ENCODE data around the gene OR13J1. TPM values are rescaled to one million over a fixed set of nuclear protein-coding genes. Genes with fewer than 3 reads are reported as not detected.
"Not testable (repeated sequence)": the region's sequence is repeated elsewhere in the genome, so short reads cannot be mapped to it uniquely, and the experiment has no call there.

Gene OR13J1
- total RNA-seq, 1 donor from 2014 or later: not detected

DNA sequence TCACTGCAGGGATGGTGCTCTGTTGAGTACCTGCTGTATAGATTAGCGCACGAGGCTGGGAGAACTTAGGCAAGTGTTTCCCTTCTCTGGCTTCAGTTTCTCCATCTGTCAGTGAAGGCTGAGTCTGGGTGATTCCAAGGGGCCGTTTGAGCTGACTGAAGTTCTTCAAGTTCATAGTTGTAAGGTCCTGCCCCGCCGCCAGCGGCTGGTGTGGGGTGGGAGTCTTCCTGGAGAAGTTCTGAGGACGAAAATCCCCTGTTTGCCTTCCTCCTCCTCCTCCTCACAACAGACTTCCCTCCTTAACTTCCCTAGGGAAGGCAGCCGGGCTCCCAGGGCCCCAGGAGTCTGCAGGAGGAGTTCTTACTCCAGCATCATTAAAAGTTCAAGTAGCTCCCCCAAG lies 34.1 kb upstream of the OR13J1 start:
- ATAC-seq: no peak

DNA sequence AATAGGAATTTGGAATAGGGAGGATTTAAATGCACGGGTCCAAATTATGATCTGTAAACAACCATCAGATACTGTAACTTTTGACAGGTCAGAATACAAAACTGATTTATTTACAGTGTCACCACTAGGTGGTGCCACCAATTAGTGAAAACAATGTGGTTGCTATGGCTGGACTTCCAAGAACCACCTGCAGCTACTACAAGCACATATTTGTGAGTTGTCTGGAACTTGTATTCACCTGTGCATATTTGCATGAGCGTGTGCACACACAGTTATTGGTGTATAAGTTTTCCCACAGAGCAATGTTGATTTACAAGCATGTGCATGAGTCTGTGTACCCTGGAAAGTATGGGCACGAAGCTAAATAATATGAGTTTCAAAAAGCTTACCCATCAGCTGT lies 32.8 kb upstream of the OR13J1 start:
- ATAC-seq: peak; percentile 53

DNA sequence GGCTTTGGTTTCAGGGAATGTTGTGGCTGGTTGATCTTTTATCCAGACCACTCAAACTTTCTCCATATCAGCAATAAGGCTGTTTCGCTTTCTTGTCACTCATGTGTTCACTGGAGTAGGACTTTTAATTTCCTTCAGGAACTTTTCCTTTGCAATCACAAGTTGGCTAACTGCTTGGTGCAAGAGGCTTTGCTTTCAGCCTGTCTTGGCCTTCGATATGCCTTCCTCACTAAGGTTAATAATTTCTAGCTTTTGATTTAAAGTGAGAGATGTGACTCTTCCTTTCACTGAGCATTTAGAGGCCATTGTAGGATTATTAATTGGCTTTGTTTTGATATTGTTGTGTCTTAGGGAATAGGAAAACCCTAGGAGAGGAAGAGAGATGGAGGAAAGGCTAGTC lies 28.8 kb upstream of the OR13J1 start:
- no peak for ATAC-seq

DNA sequence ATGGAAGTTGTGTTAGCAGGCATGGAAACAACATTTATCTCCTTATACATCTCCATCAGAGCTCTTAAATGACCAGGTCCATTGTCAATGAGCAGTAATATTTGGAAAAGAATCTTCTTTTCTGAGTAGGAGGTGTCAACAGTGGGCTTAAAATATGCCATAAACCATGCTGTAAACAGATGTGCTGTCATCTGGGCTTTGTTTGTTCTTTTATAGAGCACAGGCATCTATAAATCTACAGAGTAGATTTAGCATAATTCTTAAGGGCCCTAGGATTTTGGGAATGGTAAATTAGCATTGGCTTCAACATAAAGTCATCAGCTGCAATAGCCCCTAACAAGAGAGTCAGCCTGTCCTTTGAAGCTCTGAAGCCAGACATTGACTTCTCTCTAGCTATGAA lies 28.1 kb upstream of the OR13J1 start:
- no peak for ATAC-seq

DNA sequence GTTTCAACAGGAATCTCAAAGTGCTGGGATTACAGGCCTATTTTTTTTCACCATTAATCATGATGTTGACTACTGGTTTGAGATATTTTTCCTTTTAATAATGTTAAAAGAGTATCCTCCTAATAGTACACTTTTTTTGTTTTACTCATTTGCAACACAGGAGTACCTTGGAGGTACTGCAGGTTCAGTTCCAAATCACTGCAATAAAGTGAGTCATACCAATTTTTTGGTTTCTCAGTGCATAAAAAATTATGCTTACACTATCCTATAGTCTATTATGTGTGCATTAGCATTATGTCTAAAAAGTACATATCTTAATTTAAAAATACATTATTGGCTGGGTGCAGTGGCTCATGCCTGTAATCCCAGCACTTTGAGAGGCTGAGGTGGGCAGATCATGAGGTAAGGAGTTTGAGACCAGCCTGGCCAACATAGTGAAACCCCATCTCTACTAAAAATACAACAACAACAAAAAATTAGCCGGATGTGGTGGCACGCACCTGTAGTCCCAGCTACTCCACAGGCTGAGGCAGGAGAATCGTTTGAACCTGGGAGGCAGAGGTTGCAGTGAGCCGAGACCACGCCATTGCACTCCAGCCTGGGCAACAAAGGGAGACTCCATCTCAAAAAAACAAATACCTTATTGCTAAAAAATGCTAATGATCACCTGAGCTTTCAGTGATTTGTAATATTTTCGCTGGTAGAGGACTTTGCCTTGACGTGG lies 27.3 kb upstream of the OR13J1 start:
- not testable (repeated sequence) for ATAC-seq

DNA sequence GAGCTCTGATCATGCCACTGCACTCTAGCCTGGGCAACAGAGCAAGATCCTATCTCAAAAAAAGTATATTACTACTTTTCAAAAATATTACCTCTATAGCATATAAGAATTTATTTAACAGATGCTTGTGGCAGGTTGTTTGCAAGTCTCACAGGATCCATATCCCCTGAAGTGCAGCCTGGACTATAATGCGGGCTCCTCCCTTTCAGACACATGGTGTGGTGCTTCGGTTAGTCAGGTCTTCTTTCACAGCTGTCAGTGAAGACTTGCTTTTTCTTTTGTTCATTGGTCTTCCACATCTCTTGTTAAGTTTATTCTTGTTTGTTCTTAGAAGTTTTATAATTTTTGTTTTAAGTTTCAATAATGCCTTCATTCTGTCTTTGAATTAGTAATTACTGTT lies 26.4 kb upstream of the OR13J1 start:
- no peak for ATAC-seq

DNA sequence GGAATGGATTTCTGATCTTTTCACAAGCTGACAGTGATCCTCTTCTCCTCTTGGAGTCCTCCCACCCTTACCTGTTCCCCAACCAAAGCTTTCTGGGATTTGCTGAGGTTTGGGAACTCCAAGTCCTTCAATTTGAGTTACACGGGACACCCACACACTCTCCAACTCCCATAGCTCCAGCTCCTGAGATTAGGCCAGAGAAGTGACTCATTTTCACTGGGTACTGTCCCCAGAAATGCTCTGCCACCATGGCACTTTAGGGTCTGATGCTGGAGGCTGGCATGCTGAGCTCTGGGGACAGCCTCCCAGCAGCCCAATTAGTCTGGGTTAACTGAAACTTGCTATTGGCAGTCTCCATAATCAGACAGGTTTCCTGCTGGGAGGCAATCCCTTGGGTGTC lies 21.9 kb upstream of the OR13J1 start:
- ATAC-seq: no peak

DNA sequence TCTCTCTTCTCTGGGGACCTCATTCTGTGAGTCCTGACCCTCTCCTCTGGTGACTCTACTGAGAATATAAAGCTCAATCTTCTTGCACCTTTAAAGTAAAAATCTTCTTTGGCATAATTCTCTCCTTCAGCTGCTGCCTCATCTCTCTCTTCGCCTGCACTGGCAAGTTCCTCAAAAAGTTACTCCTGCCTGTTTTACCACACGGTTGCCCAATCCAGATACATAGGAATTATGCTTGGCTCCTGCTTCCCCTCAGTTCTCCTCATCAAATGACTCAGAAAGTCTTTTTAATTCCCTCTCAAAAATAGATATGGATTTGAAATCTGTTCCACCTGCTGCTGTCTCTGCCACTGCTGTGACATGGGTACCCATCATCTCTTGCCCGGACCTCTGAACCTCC lies 21.4 kb upstream of the OR13J1 start:
- no peak for ATAC-seq

DNA sequence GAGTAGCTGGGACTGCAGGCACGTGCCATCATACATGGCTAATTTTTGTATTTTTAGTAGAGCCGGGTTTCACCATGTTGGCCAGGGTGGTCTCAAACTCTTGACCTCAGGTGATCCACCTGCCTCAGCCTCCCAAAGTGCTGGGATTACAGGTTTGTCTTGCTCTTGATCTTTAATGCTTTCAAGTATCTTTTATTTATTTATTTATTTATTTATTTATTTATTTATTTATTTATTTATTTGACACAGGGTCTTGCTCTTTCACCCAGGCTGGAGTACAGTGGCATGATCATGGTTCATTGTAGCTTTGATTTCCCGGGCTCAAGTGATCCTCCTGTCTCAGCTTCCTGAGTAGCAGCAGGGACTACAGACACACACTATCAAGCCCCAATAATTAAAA lies 14.7 kb upstream of the OR13J1 start:
- not testable (repeated sequence) for ATAC-seq

DNA sequence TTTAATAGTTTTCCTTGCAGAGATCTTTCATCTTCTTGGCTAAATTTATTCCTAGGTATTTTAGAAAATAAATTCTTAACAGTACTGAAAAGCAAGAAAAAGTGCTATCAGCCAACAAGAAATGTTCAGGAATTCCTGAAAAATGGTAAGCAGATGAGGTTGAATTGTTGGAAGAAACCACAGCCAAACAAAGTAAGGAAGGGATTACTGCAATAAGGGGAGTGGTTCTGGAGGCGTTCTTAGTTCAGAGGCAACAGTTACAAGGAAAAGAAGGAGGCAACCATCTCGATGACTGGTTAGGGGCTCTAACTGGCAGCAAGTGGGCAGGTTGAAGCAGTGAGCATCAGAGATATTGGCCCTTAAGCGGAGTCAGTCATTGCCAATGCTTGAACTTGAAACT lies 12.8 kb upstream of the OR13J1 start:
- no peak for ATAC-seq

DNA sequence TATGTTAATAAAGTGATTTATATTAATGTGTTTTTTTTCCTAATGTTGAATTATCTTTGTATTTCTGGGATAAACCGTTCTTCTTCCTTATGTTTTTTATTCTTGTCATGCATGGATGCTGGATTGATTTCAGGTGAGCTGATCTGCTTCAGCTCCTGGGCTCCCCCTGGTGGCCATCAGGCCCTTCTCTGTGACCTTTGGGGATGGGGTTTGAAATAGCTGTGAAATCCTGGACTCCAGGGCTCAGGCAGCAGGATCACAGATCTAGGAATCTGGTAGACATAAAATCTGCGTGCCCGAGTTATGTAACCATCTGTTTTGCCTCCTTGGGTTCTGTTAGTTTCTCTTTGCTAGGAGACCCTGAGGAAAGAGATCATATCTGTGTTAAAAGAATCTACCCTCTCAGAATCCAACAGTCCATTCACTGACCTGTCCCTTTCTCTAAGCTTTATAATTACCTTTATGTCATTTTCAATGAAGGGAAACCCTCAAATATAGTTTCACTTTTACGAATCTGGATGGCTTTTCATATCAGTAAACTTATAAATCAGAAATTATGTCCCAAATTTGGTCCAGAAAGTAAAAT lies 12.2 kb upstream of the OR13J1 start:
- ATAC-seq: peak; percentile 74

DNA sequence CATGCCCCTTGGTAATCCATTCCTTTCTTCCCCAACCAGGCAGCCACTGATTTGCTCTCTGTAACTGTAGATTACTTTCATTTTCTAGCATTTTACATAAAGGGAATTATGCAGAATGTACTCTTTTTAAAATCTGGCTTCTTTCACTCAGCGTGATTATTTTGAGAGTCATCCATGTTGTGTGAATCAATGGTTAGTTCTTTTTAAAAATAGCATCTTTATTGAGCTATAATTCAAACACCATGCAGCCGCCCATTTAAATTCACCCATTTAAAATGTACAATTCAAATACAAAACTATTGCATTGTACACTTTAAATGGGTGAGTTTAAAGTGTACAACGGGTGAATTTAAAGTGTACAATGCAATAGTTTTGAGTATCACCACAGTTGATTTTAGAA lies 2.3 kb upstream of the OR13J1 start:
- ATAC-seq: no peak

DNA sequence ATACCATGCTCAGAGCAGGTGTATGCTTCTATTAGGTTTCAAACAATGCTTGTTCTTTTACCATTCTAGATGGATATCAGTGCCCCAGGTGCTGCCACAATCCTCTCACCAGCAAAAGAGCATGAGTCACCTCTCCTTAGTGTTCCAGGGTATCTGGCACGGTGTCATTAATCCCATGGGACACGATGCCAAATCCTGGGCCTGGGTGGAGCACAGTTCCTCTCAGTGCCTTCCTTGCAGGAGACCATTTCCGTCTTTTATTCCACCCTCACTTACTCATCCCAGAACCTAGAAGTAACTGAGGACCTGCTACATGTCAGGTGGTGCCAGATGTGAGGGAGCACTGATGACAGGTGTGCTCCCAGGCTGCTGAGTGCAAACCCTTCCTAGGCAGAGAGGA lies 1.3 kb upstream of the OR13J1 start:
- peak; percentile 73 for ATAC-seq

DNA sequence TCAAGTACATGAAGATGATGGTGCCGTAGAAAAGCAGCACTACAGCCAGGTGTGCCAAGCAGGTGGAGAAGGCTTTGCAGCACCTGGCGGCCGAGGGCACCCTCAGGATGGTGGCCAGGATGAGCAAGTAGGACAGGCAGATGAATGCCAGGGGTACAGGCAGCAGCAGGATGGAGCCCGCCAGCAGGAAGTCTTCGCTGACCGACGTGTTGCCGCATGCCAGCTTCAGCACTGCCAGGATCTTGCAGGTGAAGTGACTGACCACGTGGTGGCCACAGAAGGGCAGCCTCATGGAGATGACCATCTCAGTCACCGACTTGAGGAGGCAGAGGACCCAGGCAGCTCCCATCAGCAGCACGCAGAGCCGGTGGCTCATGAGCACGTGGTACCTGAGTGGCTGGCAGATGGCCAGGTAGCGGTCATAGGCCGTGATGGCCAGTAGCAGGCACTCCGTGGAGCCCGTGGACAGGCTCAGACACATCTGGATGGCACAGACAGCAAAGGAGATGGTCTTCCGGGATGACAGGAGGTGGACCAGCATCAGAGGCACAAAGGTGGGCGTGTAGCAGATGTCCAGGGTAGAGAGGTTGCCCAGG lies 482 bp downstream of the OR13J1 start:
- peak; percentile 46 for ATAC-seq

DNA sequence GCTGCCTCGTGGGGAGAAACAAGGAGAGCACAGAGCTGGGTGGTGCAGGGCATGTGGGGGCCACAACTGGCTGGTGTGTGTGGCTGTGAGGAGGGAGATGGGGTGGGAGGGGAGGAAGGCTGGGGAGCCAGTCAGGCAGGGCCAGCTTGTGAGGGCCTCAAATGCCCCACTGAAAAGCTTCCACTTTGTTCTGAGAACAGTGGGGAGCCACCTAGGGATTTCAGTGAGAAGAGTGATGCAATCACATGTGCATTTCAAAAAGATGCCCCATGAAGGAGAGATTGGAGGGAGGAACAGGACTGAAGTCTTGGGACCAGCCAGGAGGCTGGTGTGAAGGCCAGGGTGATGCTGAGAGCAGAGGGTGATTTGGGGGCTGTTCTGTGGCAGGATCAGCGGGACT lies 1.3 kb downstream of the OR13J1 start:
- ATAC-seq: no peak

DNA sequence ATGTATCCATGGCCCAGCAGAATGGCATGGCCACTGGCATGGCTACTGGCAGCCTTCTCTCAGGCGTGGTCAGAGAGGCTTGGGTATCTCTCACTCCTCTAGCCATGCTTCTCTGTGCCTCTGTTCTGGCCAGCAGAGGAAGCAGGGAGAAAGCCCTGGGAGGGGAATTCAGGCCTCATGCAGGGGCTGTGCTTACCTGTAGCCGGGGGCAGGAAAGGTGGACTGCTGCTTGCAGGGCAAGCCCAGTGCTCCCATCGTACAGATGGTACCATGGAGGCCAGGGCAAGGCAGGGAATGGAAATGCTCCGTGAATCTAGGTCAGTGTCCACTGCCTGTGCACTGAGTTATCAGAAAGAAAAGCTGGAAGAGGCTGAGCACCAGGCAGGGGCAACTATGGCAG lies 2.7 kb downstream of the OR13J1 start:
- no peak for ATAC-seq

DNA sequence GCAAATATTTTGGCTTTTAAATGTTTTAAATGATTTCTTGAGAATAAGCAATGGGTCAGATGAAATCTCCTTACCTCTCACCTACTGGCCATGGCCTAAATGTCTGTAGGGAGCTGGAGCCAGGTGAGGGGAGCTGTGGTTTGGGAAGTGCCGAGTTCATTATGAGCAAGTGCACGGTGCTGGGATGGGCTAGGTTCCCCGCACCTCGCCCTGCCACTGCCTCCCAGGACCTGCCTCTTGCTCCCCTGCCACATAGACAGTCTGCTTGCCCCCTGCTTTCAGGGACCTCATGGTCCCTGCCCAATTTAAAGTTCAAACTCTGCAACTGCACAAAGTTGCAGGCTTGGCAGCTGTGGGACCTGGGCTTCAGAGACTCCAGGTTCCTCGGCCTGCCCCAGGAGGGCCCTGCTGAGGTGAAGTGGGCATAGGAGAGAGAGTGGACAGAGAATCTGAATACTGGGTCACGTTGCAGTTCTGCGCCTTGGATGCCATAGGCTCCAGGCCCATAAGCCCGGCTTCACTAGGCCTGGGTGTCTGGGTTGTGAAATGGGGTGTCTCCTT lies 5.4 kb downstream of the OR13J1 start:
- ATAC-seq: no peak

DNA sequence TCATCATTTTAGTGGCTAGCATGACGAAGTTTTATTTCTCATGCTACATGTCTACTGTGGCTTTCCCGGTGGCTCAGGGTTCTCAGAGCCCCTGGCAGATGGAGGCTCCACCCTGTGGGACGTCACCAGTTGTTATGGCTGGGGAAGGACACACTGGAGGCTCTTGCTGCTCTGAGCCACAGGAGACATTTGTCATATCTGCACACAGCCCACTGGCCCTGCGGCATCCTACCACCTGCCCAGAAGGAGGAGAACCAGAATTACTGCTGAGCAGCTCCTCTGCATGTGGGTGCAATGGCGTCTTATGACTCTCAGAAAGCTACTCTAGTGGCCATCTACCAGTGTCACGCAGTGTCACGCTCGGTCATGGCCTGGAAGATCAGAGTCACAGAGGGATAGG lies 6.6 kb downstream of the OR13J1 start:
- ATAC-seq: no peak

DNA sequence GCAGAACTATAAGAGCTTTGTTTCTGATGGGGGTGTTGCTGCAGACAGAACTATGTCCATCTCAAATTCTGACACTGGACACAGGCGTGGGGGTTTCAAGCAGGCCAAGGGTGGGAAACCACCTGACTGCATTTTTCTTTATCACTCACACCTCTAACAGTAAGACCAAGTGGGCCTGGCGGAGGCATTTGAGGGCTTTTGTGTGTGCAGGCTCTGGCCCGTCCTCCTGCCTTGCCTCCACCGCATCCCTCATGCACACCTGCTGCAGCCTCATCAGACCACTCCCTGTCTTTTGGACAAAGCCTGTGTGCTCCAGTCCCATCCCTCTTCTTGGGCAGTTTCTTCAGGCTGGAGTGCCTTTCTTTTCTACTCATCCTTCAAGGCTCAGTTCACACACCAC lies 7.9 kb downstream of the OR13J1 start:
- no peak for ATAC-seq

DNA sequence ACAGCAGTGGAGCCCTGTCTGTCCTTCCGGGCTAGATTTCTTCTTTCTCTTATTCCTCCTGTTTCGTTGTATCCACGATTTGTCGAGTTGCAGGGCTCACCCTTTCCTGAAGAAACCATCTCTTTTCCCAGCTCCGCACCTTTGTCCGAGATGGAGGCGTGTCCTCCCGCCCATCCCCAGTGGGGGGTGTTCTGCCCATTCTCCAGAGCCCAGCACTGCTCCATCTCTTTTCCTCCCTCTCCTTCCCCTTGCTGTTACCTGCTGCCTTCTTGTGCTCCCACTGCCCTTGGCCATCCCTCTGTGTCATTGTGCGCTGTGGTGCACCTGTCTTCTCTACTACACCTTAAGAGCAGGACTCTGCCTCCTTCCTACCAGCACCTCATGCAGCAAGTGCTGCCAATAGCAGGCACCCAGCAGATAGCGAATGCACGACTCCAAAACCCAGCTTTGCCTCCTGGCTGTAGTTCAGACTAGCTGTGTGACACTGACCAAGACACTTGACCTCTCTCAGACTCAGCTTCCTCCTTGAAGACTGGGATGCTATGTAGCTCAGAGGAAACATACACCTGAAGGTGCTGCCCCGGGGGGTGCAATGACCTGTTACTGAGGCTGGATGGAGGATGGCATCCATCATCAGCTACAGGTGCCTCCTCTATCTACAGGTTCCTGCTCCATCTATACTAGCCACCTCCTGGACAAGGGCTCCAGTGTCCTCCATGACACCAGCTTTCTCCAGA lies 8.9 kb downstream of the OR13J1 start:
- ATAC-seq: no peak

DNA sequence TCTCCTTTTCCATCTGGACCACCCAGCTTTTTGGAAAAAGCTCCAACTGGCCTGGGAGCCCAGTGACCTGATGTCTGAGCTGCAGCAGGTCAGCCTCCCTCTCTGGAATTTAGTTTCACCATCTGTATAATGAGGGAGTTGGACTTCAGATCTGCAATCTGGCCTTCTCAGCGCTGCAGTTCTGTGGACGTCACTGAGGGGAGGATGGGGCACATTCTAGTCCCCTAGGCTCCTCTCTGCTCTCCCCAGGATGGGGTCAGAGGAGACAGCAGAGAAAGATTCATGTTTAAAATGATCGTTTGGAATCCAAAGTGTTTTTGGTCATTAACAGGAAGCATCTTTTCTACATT lies 10.2 kb downstream of the OR13J1 start:
- ATAC-seq: no peak

DNA sequence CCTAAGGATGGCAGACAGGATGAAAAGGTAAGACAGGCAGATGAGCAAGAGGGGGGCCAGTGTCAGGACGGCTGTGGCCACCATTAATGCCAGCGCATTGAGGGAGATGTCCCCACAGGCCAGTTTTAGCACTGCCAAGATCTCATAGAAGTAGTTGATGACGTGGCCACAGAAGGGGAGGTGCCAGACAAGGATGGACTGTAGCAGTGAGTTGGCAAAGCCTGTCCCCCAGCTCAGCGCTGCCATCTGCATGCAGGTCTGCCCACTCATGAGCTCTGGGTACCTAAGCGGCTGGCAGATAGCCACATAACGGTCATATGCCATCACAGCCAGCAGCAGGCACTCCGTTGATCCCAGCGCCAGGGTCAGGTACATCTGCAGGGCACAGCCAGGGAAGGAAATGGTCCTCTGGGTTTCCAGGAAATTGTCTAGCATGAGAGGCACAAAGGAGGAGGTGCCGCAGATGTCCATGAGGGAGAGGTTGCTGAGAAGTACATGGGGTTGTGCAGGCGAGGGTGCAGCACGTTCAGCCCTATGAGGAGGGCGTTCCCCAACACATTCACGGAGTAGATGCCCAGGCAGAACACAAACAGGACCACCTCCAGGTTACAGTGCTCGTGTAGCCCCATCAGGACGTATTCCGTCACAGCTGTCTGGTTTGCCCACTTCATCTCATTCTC lies 10.8 kb downstream of the OR13J1 start:
- no peak for ATAC-seq

DNA sequence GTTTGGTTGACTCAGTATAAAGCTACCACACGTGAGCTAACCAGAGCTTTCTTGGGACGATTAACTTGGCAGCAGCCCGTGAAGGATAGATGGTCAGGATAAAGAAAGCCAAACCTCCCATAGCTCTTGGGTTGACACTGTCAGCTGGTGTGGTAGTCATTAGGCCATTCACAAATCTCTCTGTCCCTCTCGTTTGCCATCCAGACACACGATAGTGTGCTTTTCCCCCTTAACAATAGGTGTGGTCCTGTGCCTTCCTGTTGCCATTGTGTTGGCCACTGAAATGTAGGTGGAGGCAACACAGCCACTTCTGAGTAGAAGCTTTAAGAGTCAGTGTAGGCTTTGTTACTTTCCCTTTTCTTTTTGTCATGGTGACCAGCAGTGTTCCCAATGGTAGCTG lies 11.7 kb downstream of the OR13J1 start:
- no peak for ATAC-seq
